AG10803 (cell line): ENCODE results near the gene SMIM1.

Source experiments
- DNase-seq: peaks from one replicate; pipeline ENCODE4 v3.0.0; 2010; ENCODE audit warnings: low read depth
- H3K4me3 ChIP-seq: 2 replicates; pipeline ENCODE4 v1.5.1; 2011; ENCODE audit warnings: mild to moderate bottlenecking, low read length, control low read depth
- TF ChIP-seq, protein P1 (sequence below): conservative IDR thresholded peaks from 2 replicates; pipeline ENCODE4 v1.5.1; 2011; ENCODE audit warnings: mild to moderate bottlenecking, low read length, control low read depth, inconsistent platforms

The SMIM1 gene

DNA sequence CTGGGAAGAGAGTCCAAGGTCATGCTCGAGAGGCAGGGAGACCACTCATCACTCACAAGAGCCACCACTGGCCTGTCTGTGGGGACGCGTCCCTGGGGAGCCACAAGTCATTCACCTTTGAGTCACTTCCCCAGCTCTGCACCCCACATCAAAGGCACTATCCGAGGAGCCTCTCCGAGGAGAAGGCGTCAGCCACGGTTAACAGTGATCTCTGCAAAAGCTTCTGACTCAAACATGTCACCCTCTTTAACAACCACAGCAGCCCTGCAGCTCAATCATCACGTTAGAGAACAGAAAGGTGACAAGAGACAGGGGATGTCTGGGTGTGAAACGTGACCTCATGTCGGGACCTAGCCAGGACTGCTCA lies 14.8 kb downstream of the SMIM1 start:
- DNase-seq = no peak
- TF ChIP-seq, protein P1, sequence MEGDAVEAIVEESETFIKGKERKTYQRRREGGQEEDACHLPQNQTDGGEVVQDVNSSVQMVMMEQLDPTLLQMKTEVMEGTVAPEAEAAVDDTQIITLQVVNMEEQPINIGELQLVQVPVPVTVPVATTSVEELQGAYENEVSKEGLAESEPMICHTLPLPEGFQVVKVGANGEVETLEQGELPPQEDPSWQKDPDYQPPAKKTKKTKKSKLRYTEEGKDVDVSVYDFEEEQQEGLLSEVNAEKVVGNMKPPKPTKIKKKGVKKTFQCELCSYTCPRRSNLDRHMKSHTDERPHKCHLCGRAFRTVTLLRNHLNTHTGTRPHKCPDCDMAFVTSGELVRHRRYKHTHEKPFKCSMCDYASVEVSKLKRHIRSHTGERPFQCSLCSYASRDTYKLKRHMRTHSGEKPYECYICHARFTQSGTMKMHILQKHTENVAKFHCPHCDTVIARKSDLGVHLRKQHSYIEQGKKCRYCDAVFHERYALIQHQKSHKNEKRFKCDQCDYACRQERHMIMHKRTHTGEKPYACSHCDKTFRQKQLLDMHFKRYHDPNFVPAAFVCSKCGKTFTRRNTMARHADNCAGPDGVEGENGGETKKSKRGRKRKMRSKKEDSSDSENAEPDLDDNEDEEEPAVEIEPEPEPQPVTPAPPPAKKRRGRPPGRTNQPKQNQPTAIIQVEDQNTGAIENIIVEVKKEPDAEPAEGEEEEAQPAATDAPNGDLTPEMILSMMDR = no peak

DNA sequence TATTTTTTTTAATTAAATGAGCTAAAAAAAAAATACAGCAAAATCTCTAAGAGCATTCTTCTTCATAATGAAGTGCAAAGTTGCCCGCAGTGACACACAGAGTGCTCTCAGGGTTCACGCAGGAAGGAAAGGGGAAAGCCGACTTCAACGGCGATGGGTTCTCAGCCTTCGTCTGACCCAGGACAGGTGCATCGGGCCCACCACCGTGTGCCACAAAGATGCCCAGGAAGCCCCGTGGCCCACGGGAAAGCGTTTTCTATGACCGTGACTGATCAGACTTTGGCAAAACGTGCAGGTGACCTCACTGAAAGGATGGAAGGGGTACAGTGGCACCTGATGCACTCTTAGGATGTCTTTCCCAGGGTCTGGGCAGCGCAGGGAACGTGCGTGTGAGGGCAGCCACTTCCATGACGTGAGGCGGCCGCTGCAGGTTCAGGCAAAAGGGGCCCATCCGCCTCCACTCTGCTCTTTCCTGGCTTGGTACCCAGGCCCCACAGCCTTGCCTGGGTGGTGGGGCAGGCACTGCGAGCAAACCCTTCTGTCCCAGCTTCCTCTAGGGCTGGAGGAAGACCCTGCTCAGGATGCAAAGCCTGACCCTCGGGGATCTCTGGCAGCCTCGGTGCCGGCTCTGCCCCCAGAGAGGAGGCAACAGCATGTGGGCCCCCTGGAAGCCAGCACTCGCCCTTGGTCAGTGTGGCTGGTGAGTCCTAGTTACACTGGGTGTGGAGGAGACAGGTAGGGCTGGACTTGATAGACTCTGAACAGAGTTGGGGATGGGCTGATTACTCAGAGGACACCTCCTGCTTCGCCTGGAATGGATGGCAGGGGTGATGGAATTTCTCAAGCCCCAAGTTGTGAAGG lies 15.4 kb downstream of the SMIM1 start:
- DNase-seq = no peak
- H3K4me3 ChIP-seq = no peak overlapping the region
- TF ChIP-seq, protein P1 = no peak

More for the DNA sequence above, 14.8 kb downstream of the SMIM1 start:
- no peak overlapping the region for H3K4me3 ChIP-seq

DNA sequence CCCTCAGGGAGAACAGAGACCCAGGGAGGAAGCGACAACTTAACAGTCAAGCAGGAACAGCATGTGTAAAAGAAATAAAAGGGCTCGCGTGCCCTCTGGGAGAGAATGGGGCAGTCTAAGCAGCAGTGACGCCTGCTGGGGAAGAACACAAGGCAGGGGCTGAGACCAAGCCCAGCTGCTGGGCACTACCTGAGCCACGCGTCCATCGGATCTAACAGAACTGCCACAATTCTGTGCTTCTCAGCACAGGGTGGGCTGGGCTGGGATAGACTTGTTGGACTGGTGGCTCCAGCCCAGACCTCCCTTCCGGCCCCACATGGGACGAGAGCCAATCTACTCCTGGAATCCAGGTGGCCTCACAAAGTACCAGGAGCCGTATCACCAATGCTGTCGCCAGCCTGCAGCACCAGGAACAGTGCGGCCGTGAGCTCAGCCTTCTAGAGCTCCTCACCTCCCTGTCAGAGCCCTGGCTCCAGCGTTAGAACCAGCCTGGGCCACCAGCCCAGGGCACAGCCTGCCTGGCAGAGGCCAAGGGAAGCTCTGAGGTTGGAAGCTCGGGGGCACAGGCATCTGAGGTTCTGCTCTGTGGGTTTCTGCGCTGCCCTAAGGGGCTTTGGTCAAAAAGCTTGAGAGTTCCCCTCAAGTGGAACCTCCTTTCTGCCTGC lies 16.3 kb downstream of the SMIM1 start:
- H3K4me3 ChIP-seq = no peak overlapping the region
- TF ChIP-seq, protein P1 = no peak
- DNase-seq = no peak

DNA sequence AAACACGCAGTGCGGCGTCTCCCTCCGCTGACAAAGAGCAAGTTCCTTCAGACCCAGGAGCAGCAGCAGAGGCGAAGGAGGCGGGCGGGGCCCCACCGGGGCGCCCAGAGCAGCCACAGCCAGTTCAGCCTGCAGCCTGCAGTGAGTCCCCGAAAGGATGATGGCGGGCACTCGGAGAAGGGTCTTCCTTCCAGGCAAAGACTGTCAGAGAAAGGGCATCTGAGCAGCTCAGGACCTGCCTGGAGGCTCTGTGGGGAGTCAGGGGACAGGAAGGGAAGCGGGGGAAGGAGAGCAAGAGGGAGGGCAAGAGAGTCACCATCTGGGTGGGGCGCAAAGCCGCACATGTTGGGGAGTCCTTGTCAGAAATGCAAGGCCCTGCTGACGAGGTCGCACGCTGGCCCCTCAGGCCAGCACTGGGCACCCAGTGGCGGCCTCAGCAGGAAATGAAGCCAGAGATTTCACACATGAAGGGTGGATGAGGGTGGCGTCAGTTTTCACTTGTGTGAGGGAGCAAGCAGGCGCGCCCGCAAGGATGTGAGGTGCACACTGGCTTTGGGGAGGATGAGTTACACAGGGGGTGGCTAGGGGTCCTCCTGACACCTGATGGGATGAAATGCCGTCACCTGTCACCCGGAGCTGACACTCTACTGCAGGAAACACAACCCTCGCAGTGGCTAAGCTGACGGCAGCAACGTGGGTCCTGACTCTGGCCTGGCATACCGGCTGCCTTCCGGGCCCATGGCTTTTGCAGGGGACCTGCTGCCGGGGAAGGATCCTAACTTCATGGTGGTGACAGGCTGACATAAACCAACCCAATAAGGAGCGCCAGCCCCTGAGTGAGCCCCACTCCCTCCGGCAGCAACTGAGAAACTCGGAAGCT lies 17.1 kb downstream of the SMIM1 start:
- H3K4me3 ChIP-seq = no peak overlapping the region
- TF ChIP-seq, protein P1 = no peak
- DNase-seq = no peak

DNA sequence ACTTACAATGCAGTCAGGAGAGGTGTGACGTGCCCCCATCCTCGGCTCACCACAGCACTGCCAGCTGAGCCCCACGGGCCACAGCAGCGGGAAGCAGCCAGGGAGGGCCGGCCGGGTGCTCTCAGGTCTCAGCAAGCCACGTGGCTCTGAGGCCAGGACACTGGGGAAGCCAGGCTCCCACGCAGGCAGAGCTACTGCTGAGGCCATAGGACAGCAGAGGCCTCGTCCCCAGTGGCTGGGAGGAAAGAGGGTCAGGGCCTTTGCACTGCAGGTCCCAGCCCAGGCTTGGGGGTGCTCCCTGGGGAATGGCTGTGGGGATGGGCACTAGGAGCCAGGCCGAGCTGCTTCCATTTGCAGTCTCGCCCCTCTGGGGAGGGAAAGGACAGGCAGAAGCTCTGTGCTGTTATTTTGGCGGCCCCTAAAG lies 18.0 kb downstream of the SMIM1 start:
- no peak for DNase-seq
- TF ChIP-seq, protein P1 = no peak
- H3K4me3 ChIP-seq = no peak overlapping the region

DNA sequence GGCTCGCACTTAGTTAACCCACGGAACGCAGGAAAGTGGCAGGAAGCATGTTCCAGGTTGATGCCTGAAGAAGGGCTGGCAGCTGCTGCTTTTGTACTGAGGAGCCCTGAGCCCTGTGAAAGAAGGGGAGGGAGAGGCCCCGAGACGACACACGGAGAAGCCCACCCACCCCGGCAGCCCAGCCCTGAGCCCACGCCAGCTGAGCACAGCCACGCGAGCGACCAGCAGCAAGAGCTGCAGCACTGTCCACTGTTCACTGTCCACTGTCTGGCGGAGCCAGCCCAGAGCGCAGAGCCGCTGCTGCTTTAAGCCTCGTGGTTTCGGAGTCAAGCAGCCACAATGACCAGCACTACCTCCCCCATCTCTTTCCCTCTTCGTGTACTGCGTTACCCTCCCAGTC lies 18.4 kb downstream of the SMIM1 start:
- DNase-seq = no peak
- no peak overlapping the region for H3K4me3 ChIP-seq
- TF ChIP-seq, protein P1 = no peak
